CD4-positive, alpha-beta T cell treated with Interleukin-4 for 1 hour (primary cell): ENCODE results near the gene STK32B.

ENCODE experiments used
- DNase-seq, 2 donors: peaks; one replicate each; pipeline ENCODE4 v3.0.0-alpha.2; 2020 to 2022

The STK32B gene

GRCh38 chr4:5072948-5073347 lies 21.7 kb downstream of the STK32B start:
- DNase-seq, result no peak

GRCh38 chr4:5078009-5078408 lies 26.7 kb downstream of the STK32B start:
- no peak for DNase-seq

GRCh38 chr4:5079581-5079980 lies 28.3 kb downstream of the STK32B start:
- DNase-seq, result no peak

GRCh38 chr4:5081441-5081999 lies 30.2 kb downstream of the STK32B start:
- no peak for DNase-seq

GRCh38 chr4:5082376-5082775 lies 31.1 kb downstream of the STK32B start:
- DNase-seq, result no peak

- DNase-seq, result no peak
Measured at GRCh38 chr4:5084911-5085475, 33.7 kb downstream of the STK32B start.

- no peak for DNase-seq
Measured at GRCh38 chr4:5086535-5086934, 35.3 kb downstream of the STK32B start.

- no peak for DNase-seq
Measured at GRCh38 chr4:5096261-5096660, 45.0 kb downstream of the STK32B start.

- no peak for DNase-seq
Measured at GRCh38 chr4:5098176-5098575, 46.9 kb downstream of the STK32B start.

GRCh38 chr4:5100336-5100735 lies 49.1 kb downstream of the STK32B start:
- no peak for DNase-seq

- no peak for DNase-seq
Measured at GRCh38 chr4:5100986-5101385, 49.7 kb downstream of the STK32B start.

- no peak for DNase-seq
Measured at GRCh38 chr4:5101571-5101970, 50.3 kb downstream of the STK32B start.

- DNase-seq, result no peak
Measured at GRCh38 chr4:5110901-5111300, 59.6 kb downstream of the STK32B start.

- DNase-seq, result no peak
Measured at GRCh38 chr4:5112333-5113095, 61.2 kb downstream of the STK32B start.

GRCh38 chr4:5114950-5115349 lies 63.7 kb downstream of the STK32B start:
- no peak for DNase-seq

GRCh38 chr4:5118091-5118786 lies 67.0 kb downstream of the STK32B start:
- DNase-seq, result no peak

GRCh38 chr4:5118994-5119835 lies 67.9 kb downstream of the STK32B start:
- no peak for DNase-seq

- no peak for DNase-seq
Measured at GRCh38 chr4:5120067-5120466, 68.8 kb downstream of the STK32B start.

- no peak for DNase-seq
Measured at GRCh38 chr4:5120468-5120867, 69.2 kb downstream of the STK32B start.

GRCh38 chr4:5122114-5122513 lies 70.8 kb downstream of the STK32B start:
- no peak for DNase-seq

- DNase-seq, result no peak
Measured at GRCh38 chr4:5124876-5125275, 73.6 kb downstream of the STK32B start.

GRCh38 chr4:5125321-5125720 lies 74.0 kb downstream of the STK32B start:
- DNase-seq, result no peak

GRCh38 chr4:5126231-5126630 lies 75.0 kb downstream of the STK32B start:
- no peak for DNase-seq
